ENCODE results near the gene CYP26A1.

DNA sequence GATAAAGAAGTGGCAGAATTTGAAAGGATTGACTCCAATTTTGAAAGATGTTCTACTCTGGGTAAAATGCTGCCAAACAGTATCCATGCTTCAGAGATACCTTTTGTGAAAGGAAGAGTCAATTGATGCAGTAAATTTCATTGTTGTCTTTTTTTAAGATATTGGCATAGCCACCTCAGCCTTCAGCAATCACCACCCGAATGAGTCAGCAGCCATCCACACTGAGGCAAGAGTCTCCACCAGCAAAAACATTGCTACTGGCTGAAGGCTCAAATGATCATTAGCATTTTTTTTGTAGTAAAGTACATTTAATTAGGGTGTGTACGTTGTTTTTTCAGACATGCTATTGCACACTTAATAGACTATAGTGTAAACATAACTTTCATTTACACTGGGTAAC lies 44.8 kb upstream of the CYP26A1 start:
- TF ChIP-seq, protein P1, sequence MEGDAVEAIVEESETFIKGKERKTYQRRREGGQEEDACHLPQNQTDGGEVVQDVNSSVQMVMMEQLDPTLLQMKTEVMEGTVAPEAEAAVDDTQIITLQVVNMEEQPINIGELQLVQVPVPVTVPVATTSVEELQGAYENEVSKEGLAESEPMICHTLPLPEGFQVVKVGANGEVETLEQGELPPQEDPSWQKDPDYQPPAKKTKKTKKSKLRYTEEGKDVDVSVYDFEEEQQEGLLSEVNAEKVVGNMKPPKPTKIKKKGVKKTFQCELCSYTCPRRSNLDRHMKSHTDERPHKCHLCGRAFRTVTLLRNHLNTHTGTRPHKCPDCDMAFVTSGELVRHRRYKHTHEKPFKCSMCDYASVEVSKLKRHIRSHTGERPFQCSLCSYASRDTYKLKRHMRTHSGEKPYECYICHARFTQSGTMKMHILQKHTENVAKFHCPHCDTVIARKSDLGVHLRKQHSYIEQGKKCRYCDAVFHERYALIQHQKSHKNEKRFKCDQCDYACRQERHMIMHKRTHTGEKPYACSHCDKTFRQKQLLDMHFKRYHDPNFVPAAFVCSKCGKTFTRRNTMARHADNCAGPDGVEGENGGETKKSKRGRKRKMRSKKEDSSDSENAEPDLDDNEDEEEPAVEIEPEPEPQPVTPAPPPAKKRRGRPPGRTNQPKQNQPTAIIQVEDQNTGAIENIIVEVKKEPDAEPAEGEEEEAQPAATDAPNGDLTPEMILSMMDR (IDR thresholded peaks at IDR 0.05; ENCODE audit: low read depth, low read length, missing input control): no peak
- TF ChIP-seq, protein P2, sequence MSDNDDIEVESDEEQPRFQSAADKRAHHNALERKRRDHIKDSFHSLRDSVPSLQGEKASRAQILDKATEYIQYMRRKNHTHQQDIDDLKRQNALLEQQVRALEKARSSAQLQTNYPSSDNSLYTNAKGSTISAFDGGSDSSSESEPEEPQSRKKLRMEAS (IDR thresholded peaks at IDR 0.05): no peak
- TF ChIP-seq GABPA (IDR thresholded peaks at IDR 0.05 in 1 of 2, conservative IDR thresholded peaks at IDR 0.05 in 1 of 2) (no peak), EGR1 (IDR thresholded peaks at IDR 0.05; ENCODE audit: low read depth in 2 of 2) (no peak), SP1 (IDR thresholded peaks at IDR 0.05) (no peak), ZBTB33 (IDR thresholded peaks at IDR 0.05) (no peak), RXRA (IDR thresholded peaks at IDR 0.05) (no peak), TAF1 (conservative IDR thresholded peaks at IDR 0.05) (no peak), REST (IDR thresholded peaks at IDR 0.05) (no peak), YY1 (IDR thresholded peaks at IDR 0.05) (no peak), NR2F2 (IDR thresholded peaks at IDR 0.05) (no peak), JUND (IDR thresholded peaks at IDR 0.05) (no peak)
- TF ChIP-seq, protein P3, sequence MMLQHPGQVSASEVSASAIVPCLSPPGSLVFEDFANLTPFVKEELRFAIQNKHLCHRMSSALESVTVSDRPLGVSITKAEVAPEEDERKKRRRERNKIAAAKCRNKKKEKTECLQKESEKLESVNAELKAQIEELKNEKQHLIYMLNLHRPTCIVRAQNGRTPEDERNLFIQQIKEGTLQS (IDR thresholded peaks at IDR 0.05): no peak

All from liver (tissue), 3 donors.